H1 (cell line): Measurements from ENCODE around the gene ANKRD13B. TPM values are rescaled to one million over a fixed set of nuclear protein-coding genes. Genes with fewer than 3 reads are reported as not detected.

ENCODE experiments used
- CTCF ChIA-PET: fragments of 300-600 bp; sonication (Branson Sonifier 250); formaldehyde crosslinking; loops from one replicate; lab custom pipeline; 2021; ENCODE audit not compliant: partially characterized antibody; lab: Charles Lee
- POLR2A ChIA-PET: fragments of 300-600 bp; sonication (Branson Sonifier 250); formaldehyde crosslinking; loops from one replicate; lab custom pipeline; 2021; ENCODE audit warnings: inconsistent platforms; ENCODE audit not compliant: partially characterized antibody; lab: Charles Lee
- DNase-seq, 2 experiments: peaks; one replicate each; pipeline versions ENCODE4 v3.0.0 to v3.0.0-alpha.2; 2010 to 2022; ENCODE audit warnings: low spot score in 2 of 2, low read depth in 1 of 2, mixed read lengths in 1 of 2
- FAIRE-seq: peaks from 2 replicates; lab custom pipeline; 2011; peaks lifted over from hg19 to GRCh38; lab: Jason Lieb, UNC
- H2AFZ ChIP-seq: 2 replicates; pipeline ENCODE4 v1.8.1; 2012; ENCODE audit warnings: low read length, inconsistent platforms
- H2AK5ac ChIP-seq: 2 replicates; pipeline ENCODE4 v1.6.1; 2013; ENCODE audit warnings: low read depth, low read length
- H2BK120ac ChIP-seq: replicated peaks from 2 replicates; pipeline ENCODE3; 2013; ENCODE audit warnings: low read depth, low read length, inconsistent platforms
- H2BK12ac ChIP-seq: 2 replicates; pipeline ENCODE4 v1.6.1; 2013; ENCODE audit warnings: low read depth, low read length
- H2BK15ac ChIP-seq: 2 replicates; pipeline ENCODE4 v1.6.1; 2013; ENCODE audit warnings: low read length
- H2BK20ac ChIP-seq: 2 replicates; pipeline ENCODE4 v1.6.1; 2013; ENCODE audit warnings: low read length
- H2BK5ac ChIP-seq: 2 replicates; pipeline ENCODE4 v1.6.1; 2013; ENCODE audit warnings: low read depth, low read length
- H3K14ac ChIP-seq: 2 replicates; pipeline ENCODE4 v1.6.1; 2013; ENCODE audit warnings: inconsistent platforms; ENCODE audit not compliant: insufficient read length
- H3K18ac ChIP-seq: 2 replicates; pipeline ENCODE4 v1.6.1; 2013; ENCODE audit warnings: low read length; ENCODE audit errors: extremely low read depth
- H3K23ac ChIP-seq: 2 replicates; pipeline ENCODE4 v1.6.1; 2013; ENCODE audit warnings: inconsistent platforms; ENCODE audit not compliant: insufficient read length
- H3K23me2 ChIP-seq: 2 replicates; pipeline ENCODE4 v1.6.1; 2013; ENCODE audit warnings: low read depth, low read length
- H3K27ac ChIP-seq: 2 replicates; pipeline ENCODE4 v1.6.1; 2011; ENCODE audit warnings: low read depth, low read length, inconsistent platforms
- H3K27me3 ChIP-seq, 4 experiments: replicated peaks in 1 of 4; 1 replicate in 1 of 4; 2 replicates in 3 of 4; pipeline versions ENCODE4 v1.6.1 to v1.8.1; 2011 to 2013; ENCODE audit warnings: low read length in 3 of 4, mild to moderate bottlenecking in 3 of 4, inconsistent platforms in 2 of 4, mixed read lengths in 2 of 4, moderate library complexity in 1 of 4; ENCODE audit not compliant: control insufficient read depth in 3 of 4, insufficient read depth in 3 of 4; ENCODE audit errors: extremely low read depth in 1 of 4
- H3K36me3 ChIP-seq, 4 experiments: 2 replicates each; pipeline versions ENCODE4 v1.6.1 to v1.8.1; 2011 to 2013; ENCODE audit warnings: mild to moderate bottlenecking in 4 of 4, low read length in 3 of 4, moderate library complexity in 2 of 4, control low read depth in 1 of 4, inconsistent platforms in 1 of 4; ENCODE audit not compliant: insufficient read depth in 4 of 4, control insufficient read depth in 2 of 4
- H3K4ac ChIP-seq: replicated peaks from 2 replicates; pipeline ENCODE3; 2013; ENCODE audit warnings: low read length, low read depth, mixed read lengths, inconsistent platforms; ENCODE audit not compliant: insufficient read length
- H3K4me1 ChIP-seq, 4 experiments: replicated peaks in 1 of 4; 1 replicate in 1 of 4; 2 replicates in 3 of 4; pipeline versions ENCODE4 v1.6.1 to v1.8.1; 2011 to 2013; ENCODE audit warnings: low read length in 3 of 4, inconsistent platforms in 2 of 4, mixed read lengths in 1 of 4; ENCODE audit not compliant: insufficient read depth in 4 of 4, control insufficient read depth in 3 of 4
- H3K4me2 ChIP-seq, 2 experiments: 2 replicates each; pipeline versions ENCODE4 v1.6.1 to v1.8.1; 2011 to 2013; ENCODE audit warnings: low read depth in 2 of 2, low read length in 2 of 2, control low read depth in 1 of 2, inconsistent platforms in 1 of 2, mild to moderate bottlenecking in 1 of 2; ENCODE audit not compliant: insufficient read depth in 1 of 2
- H3K4me3 ChIP-seq, 4 experiments: fragments of 200-600, 300-600 bp in 1 of 4; sonication (generic), shearing (Covaris generic), sonication (Bioruptor Twin) in 1 of 4; 2 replicates each; pipeline versions ENCODE4 v1.5.1 to v1.8.1; 2011 to 2016; ENCODE audit warnings: low read length in 4 of 4, low read depth in 3 of 4, control low read depth in 2 of 4, inconsistent platforms in 2 of 4, mild to moderate bottlenecking in 2 of 4, mixed read lengths in 1 of 4, moderate library complexity in 1 of 4; ENCODE audit not compliant: insufficient read depth in 2 of 4; ENCODE audit errors: extremely low read depth in 1 of 4
- H3K56ac ChIP-seq: replicated peaks from 2 replicates; pipeline ENCODE3; 2013; ENCODE audit warnings: low read depth, mild to moderate bottlenecking, mixed read lengths, low read length, inconsistent platforms; ENCODE audit not compliant: insufficient read length
- H3K79me1 ChIP-seq: 2 replicates; pipeline ENCODE4 v1.6.1; 2013; ENCODE audit warnings: low read depth, low read length, control low read depth
- H3K79me2 ChIP-seq, 2 experiments: 2 replicates each; pipeline versions ENCODE4 v1.6.1 to v1.8.1; 2012 to 2013; ENCODE audit warnings: low read length in 2 of 2, mild to moderate bottlenecking in 2 of 2, inconsistent platforms in 1 of 2; ENCODE audit not compliant: insufficient read depth in 2 of 2, control insufficient read depth in 1 of 2
- H3K9ac ChIP-seq, 4 experiments: replicated peaks in 1 of 4; 1 replicate in 1 of 4; 2 replicates in 3 of 4; pipeline versions ENCODE4 v1.6.1 to v1.8.1; 2011 to 2013; ENCODE audit warnings: low read depth in 3 of 4, low read length in 3 of 4, control low read depth in 2 of 4, mild to moderate bottlenecking in 2 of 4, moderate library complexity in 2 of 4, inconsistent platforms in 1 of 4; ENCODE audit errors: extremely low read depth in 1 of 4
- H3K9me3 ChIP-seq, 2 experiments: 2 replicates each; pipeline versions ENCODE4 v1.6.1 to v1.8.1; 2012 to 2013; ENCODE audit warnings: mild to moderate bottlenecking in 2 of 2, moderate library complexity in 2 of 2, control low read depth in 1 of 2, inconsistent platforms in 1 of 2, low read depth in 1 of 2, low read length in 1 of 2, mixed read lengths in 1 of 2; ENCODE audit not compliant: insufficient read depth in 2 of 2
- H4K20me1 ChIP-seq, 2 experiments: replicated peaks in 1 of 2; 2 replicates each; pipeline versions ENCODE3 to v1.8.1; 2011 to 2013; ENCODE audit warnings: inconsistent platforms in 2 of 2, low read length in 2 of 2, mild to moderate bottlenecking in 1 of 2; ENCODE audit not compliant: insufficient read depth in 2 of 2, control insufficient read depth in 1 of 2
- H4K5ac ChIP-seq: 2 replicates; pipeline ENCODE4 v1.6.1; 2013; ENCODE audit warnings: low read length, low read depth, mixed read lengths, inconsistent platforms; ENCODE audit not compliant: insufficient read length
- H4K8ac ChIP-seq: 2 replicates; pipeline ENCODE4 v1.8.0; 2013; ENCODE audit warnings: mild to moderate bottlenecking, moderate library complexity, low read length, inconsistent platforms; ENCODE audit not compliant: insufficient read depth; ENCODE audit errors: extremely low read depth
- H4K91ac ChIP-seq: replicated peaks from 2 replicates; pipeline ENCODE3; 2013; ENCODE audit warnings: low read length, mixed read lengths, inconsistent platforms; ENCODE audit not compliant: insufficient read length
- CBX8 ChIP-seq: fragments of 300-800, 300-1000 bp; sonication (generic); IDR thresholded peaks from 2 replicates; pipeline ENCODE4 v1.7.1; 2016; ENCODE audit warnings: low read depth, low read length, borderline replicate concordance
- CHD2 ChIP-seq: IDR thresholded peaks from 2 replicates; pipeline ENCODE4 v1.6.1; 2012; ENCODE audit warnings: low read length, improper control_type of control experiment
- GABPA ChIP-seq: IDR thresholded peaks from 2 replicates; pipeline ENCODE4 v1.6.1; 2011; ENCODE audit warnings: mild to moderate bottlenecking, low read length, moderate library complexity, borderline replicate concordance; ENCODE audit not compliant: insufficient read depth
- HDAC6 ChIP-seq: IDR thresholded peaks from one replicate; pipeline ENCODE4 v1.7.1; 2012; ENCODE audit warnings: low read depth, mild to moderate bottlenecking, inconsistent platforms, low read length, moderate library complexity
- KDM5A ChIP-seq: fragments of 200-600 bp; IDR thresholded peaks from 2 replicates; pipeline ENCODE4 v1.7.1; 2012; ENCODE audit warnings: mild to moderate bottlenecking, low read length, inconsistent platforms, mixed read lengths
- PHF8 ChIP-seq: fragments of 200-600 bp; sonication (generic); conservative IDR thresholded peaks from 2 replicates; pipeline ENCODE4 v1.7.1; 2012; ENCODE audit warnings: low read depth, mild to moderate bottlenecking, inconsistent platforms, low read length, moderate library complexity
- POLR2A ChIP-seq, 2 experiments: IDR thresholded peaks; 1 replicate in 1 of 2; 2 replicates in 1 of 2; pipeline ENCODE4 v1.6.1; 2011; ENCODE audit warnings: low read depth in 2 of 2, low read length in 2 of 2, mild to moderate bottlenecking in 2 of 2; ENCODE audit errors: control extremely low read depth in 1 of 2
- RFX5 ChIP-seq: IDR thresholded peaks from 2 replicates; pipeline ENCODE4 v1.6.1; 2011; ENCODE audit warnings: low read depth, low read length, improper control_type of control experiment, borderline replicate concordance
- RXRA ChIP-seq: IDR thresholded peaks from 2 replicates; pipeline ENCODE4 v1.6.1; 2011; ENCODE audit warnings: low read depth, mild to moderate bottlenecking, low read length, moderate library complexity; ENCODE audit not compliant: insufficient read depth
- SIX5 ChIP-seq: IDR thresholded peaks from 2 replicates; pipeline ENCODE4 v1.6.1; 2011; ENCODE audit warnings: mild to moderate bottlenecking, low read depth, low read length
- SP1 ChIP-seq: IDR thresholded peaks from 2 replicates; pipeline ENCODE4 v1.6.1; 2011; ENCODE audit warnings: low read depth, low read length
- TAF1 ChIP-seq: IDR thresholded peaks from 2 replicates; pipeline ENCODE4 v1.6.1; 2011; ENCODE audit warnings: mild to moderate bottlenecking, low read depth, low read length
- YY1 ChIP-seq: IDR thresholded peaks from 2 replicates; pipeline ENCODE4 v1.6.1; 2011; ENCODE audit warnings: low read depth, mild to moderate bottlenecking, low read length
- WGBS, 2 experiments: shearing (Covaris generic) in 1 of 2; methylation state at CpG; one replicate each; pipeline versions ENCODE4 v1.1.6 to v1.1.7; 2013 to 2015; ENCODE audit warnings: low lambda C conversion rate in 2 of 2, mixed read lengths in 2 of 2, inconsistent platforms in 1 of 2, low coverage in 1 of 2, missing lambda C conversion rate in 1 of 2; ENCODE audit not compliant: insufficient replicate concordance in 2 of 2, insufficient coverage in 1 of 2, insufficient read length in 1 of 2; ENCODE audit errors: extremely low coverage in 1 of 2, missing lambda C conversion rate in 1 of 2; 5-methylcytosine and 5-hydroxymethylcytosine counted together
- polyA plus RNA-seq, 7 experiments: library from polyadenylated mRNA; depleted of rRNA in 3 of 7; stranded (reverse) in 5 of 7; unstranded in 2 of 7; fragments of >200 nt in 5 of 7; fragments of 200-250 nt in 2 of 7; gene quantifications; 1 replicate in 5 of 7; 2 replicates in 1 of 7; 4 replicates in 1 of 7; pipeline versions ENCODE4 v1.2.1 to v1.2.3, GENCODE V29; 2011 to 2013; ENCODE audit warnings: missing spikeins in 2 of 7, mixed read lengths in 2 of 7
- total RNA-seq: library from RNA; stranded (reverse); fragmentation: NEBNext Ultra II Directional; extraction: Animal tissue kit (Norgen Biotek cat#: 25700); gene quantifications from 2 replicates; pipeline ENCODE4 v1.2.1, GENCODE V29; 2021
- TF ChIP-seq, protein P1 (sequence below): IDR thresholded peaks from 2 replicates; pipeline ENCODE4 v1.6.1; 2011; ENCODE audit warnings: low read length, improper control_type of control experiment

Gene ANKRD13B
- total and polyA plus RNA-seq, 2 of the 8 experiments (the other 6 are each of a cell fraction or from before 2014, with no cell fraction given) = 16.4 to 48.5 TPM

DNA sequence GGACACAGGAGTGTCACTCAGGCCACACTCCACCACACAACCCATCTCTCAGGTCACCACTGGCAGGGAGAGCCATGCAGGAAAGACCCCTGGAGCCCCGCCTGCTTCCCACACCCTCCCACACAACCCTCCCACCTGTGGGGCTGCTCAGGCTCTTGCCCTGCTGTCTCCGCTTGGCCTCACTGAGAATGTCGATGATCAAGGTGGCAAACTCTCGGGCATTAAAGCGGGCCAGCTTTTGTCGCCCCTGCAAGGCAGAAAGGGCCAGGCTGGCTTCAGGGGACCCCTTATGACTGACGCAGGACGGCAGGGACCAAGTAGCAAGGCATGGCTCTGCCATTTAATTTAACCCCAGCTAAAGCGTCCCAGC is 15.9 kb upstream of the ANKRD13B start:
- no peak overlapping the region for H3K9ac ChIP-seq
- H3K4ac ChIP-seq = no peak overlapping the region
- no peaks in the 10 kb centered on the region for H3K79me1 ChIP-seq
- no peak overlapping the region for H2BK12ac ChIP-seq
- H3K23me2 ChIP-seq = no peaks in the 10 kb centered on the region; the same call in 1 of the 2 replicates
- no peak overlapping the region for H2BK15ac ChIP-seq
- DNase-seq (no peak), FAIRE-seq (no peak)
- no peak overlapping the region for H3K18ac ChIP-seq
- H3K56ac ChIP-seq = no peak overlapping the region
- H2AK5ac ChIP-seq = no peak overlapping the region
- H4K20me1 ChIP-seq = peaks cover 0 to 5% of the 10 kb centered on the region in 2 experiments
- no peak overlapping the region for H3K23ac ChIP-seq
- no peak overlapping the region for H3K4me3 ChIP-seq
- WGBS, 2 experiments = 92% methylated on average over 9 of the region's 9 CpGs; no CpG with 5 or more reads in 1 of the 2 experiments
- no peak overlapping the region for H2BK120ac ChIP-seq
- no peak overlapping the region for H3K14ac ChIP-seq
- no peak overlapping the region for H4K91ac ChIP-seq
- no peaks in the 10 kb centered on the region; a peak in 1 of 7 replicates for H3K4me1 ChIP-seq
- no peak overlapping the region for H4K5ac ChIP-seq
- H4K8ac ChIP-seq = no peak overlapping the region
- H3K4me2 ChIP-seq = no peak overlapping the region
- no peaks in the 10 kb centered on the region for H3K79me2 ChIP-seq
- no peaks in the 10 kb centered on the region for H3K9me3 ChIP-seq
- H3K27me3 ChIP-seq = peaks cover 0 to 4% (median 2%) of the 10 kb centered on the region in 4 experiments; a peak in 2 of 7 replicates
- peaks cover 11 to 30% (median 15%) of the 10 kb centered on the region in 4 experiments; a peak in 6 of 8 replicates for H3K36me3 ChIP-seq
- H2AFZ ChIP-seq = no peak overlapping the region
- ChIA-PET POLR2A (interaction anchor here (1.2 to 2.8 kb wide), 3 partner anchors 11 to 21 kb away, joined by 3 to 12 read pairs (median 8); partner anchors contain the start of gene ANKRD13B), CTCF (interaction anchor here (0.5 to 15.3 kb wide), 7 partner anchors 11 to 548 kb away, joined by 3 to 193 read pairs (median 7); partner anchors contain the start of genes ABHD15, ANKRD13B and CORO6)
- H3K27ac ChIP-seq = no peak overlapping the region
- no peak overlapping the region for H2BK5ac ChIP-seq
- no peak overlapping the region for H2BK20ac ChIP-seq
- no peak for TF ChIP-seq PHF8
- no peak for TF ChIP-seq YY1
- no peak for TF ChIP-seq KDM5A
- no peak for TF ChIP-seq GABPA
- TF ChIP-seq CHD2 = no peak
- no peak for TF ChIP-seq SIX5
- TF ChIP-seq RFX5 = no peak
- no peak for TF ChIP-seq RXRA
- TF ChIP-seq CBX8 = no peak
- TF ChIP-seq TAF1 = no peak
- TF ChIP-seq, protein P1, sequence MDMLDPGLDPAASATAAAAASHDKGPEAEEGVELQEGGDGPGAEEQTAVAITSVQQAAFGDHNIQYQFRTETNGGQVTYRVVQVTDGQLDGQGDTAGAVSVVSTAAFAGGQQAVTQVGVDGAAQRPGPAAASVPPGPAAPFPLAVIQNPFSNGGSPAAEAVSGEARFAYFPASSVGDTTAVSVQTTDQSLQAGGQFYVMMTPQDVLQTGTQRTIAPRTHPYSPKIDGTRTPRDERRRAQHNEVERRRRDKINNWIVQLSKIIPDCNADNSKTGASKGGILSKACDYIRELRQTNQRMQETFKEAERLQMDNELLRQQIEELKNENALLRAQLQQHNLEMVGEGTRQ = no peak
- no peak for TF ChIP-seq POLR2A (IDR thresholded peaks at IDR 0.05; ENCODE audit: control extremely low read depth in 1 of 2, low read depth in 2 of 2, low read length in 2 of 2)
- TF ChIP-seq HDAC6 = no peak
- no peak for TF ChIP-seq SP1
